ENCODE data around the gene RDH12. TPM values are rescaled to one million over a fixed set of nuclear protein-coding genes. Genes with fewer than 3 reads are reported as not detected.
"Not testable (repeated sequence)": the region's sequence is repeated elsewhere in the genome, so short reads cannot be mapped to it uniquely, and the experiment has no call there.

The RDH12 gene
- polyA plus RNA-seq, 1 donor from 2014 or later: not detected

GRCh38 chr14:67718265-67718664, 16.6 kb downstream of the RDH12 start:
- Histone ChIP-seq H3K9ac (ENCODE audit: low read length) (no peak overlapping the region), H3F3A (ENCODE audit: insufficient read depth, low read length, poor library complexity, severe bottlenecking) (no peaks in the 10 kb centered on the region), H4K20me1 (ENCODE audit: insufficient read depth) (no peaks in the 10 kb centered on the region)

GRCh38 chr14:67719385-67719784, 17.7 kb downstream of the RDH12 start:
- not testable (repeated sequence) for H3K9ac ChIP-seq (ENCODE audit: low read length); H3K36me3 ChIP-seq (ENCODE audit: insufficient read depth, low read length); H4K20me1 ChIP-seq (ENCODE audit: insufficient read depth); H3F3A ChIP-seq (ENCODE audit: insufficient read depth, low read length, poor library complexity, severe bottlenecking); H3K4me2 ChIP-seq (ENCODE audit: low read length); H3K9me3 ChIP-seq (ENCODE audit: low read length); H3K9me2 ChIP-seq (ENCODE audit: insufficient read depth, low read length); H2AFZ ChIP-seq (ENCODE audit: low read depth, low read length); H3K27ac ChIP-seq (ENCODE audit: low read length); H3K79me2 ChIP-seq (replicated peaks; ENCODE audit: insufficient read depth, low read length); H3K4me3 ChIP-seq (ENCODE audit: low read length); H3K27me3 ChIP-seq (ENCODE audit: insufficient read depth, low read depth, low read length)

More at GRCh38 chr14:67718265-67718664, 16.6 kb downstream of the RDH12 start:
- Histone ChIP-seq H3K27ac (ENCODE audit: low read length) (no peak overlapping the region), H3K9me3 (ENCODE audit: low read length) (no peaks in the 10 kb centered on the region), H2AFZ (ENCODE audit: low read depth, low read length) (no peak overlapping the region), H3K9me2 (ENCODE audit: insufficient read depth, low read length) (no peaks in the 10 kb centered on the region), H3K36me3 (ENCODE audit: insufficient read depth, low read length) (no peaks in the 10 kb centered on the region), H3K4me3 (ENCODE audit: low read length) (no peak overlapping the region), H3K4me2 (ENCODE audit: low read length) (no peak overlapping the region), H3K79me2 (replicated peaks; ENCODE audit: insufficient read depth, low read length) (no peaks in the 10 kb centered on the region), H3K27me3 (ENCODE audit: insufficient read depth, low read depth, low read length) (no peaks in the 10 kb centered on the region)
- TF ChIP-seq RAD21 (conservative IDR thresholded peaks at IDR 0.05): no peak
- TF ChIP-seq SMC3 (conservative IDR thresholded peaks at IDR 0.05; ENCODE audit: poor library complexity): no peak
- no peak for TF ChIP-seq MXI1 (conservative IDR thresholded peaks at IDR 0.05; ENCODE audit: poor library complexity, severe bottlenecking)
- no peak for TF ChIP-seq REST (IDR thresholded peaks at IDR 0.05; ENCODE audit: borderline replicate concordance)
- TF ChIP-seq POLR2AphosphoS5 (IDR thresholded peaks at IDR 0.05): no peak
- TF ChIP-seq CTCF (IDR thresholded peaks at IDR 0.05; ENCODE audit: poor library complexity, severe bottlenecking): no peak
- TF ChIP-seq EZH2 (IDR thresholded peaks at IDR 0.05; ENCODE audit: borderline replicate concordance, insufficient read depth, low read length, poor library complexity, severe bottlenecking): no peak
- no peak for TF ChIP-seq EP300 (conservative IDR thresholded peaks at IDR 0.05; ENCODE audit: poor library complexity, severe bottlenecking)
- no peak for TF ChIP-seq TAF1 (IDR thresholded peaks at IDR 0.05; ENCODE audit: low read depth)

- Histone ChIP-seq H3K4me3 (ENCODE audit: low read length) (no peak overlapping the region), H2AFZ (ENCODE audit: low read depth, low read length) (no peak overlapping the region), H3K27me3 (ENCODE audit: insufficient read depth, low read depth, low read length) (no peaks in the 10 kb centered on the region)
Measured at GRCh38 chr14:67719866-67720265, 18.2 kb downstream of the RDH12 start.

More at GRCh38 chr14:67719866-67720265, 18.2 kb downstream of the RDH12 start:
- H3K79me2 ChIP-seq (replicated peaks; ENCODE audit: insufficient read depth, low read length): no peaks in the 10 kb centered on the region
- no peaks in the 10 kb centered on the region for H3F3A ChIP-seq (ENCODE audit: insufficient read depth, low read length, poor library complexity, severe bottlenecking)
- H3K36me3 ChIP-seq (ENCODE audit: insufficient read depth, low read length): no peaks in the 10 kb centered on the region
- TF ChIP-seq TAF1 (IDR thresholded peaks at IDR 0.05; ENCODE audit: low read depth) (no peak), REST (IDR thresholded peaks at IDR 0.05; ENCODE audit: borderline replicate concordance) (no peak), EP300 (conservative IDR thresholded peaks at IDR 0.05; ENCODE audit: poor library complexity, severe bottlenecking) (no peak), MXI1 (conservative IDR thresholded peaks at IDR 0.05; ENCODE audit: poor library complexity, severe bottlenecking) (no peak), EZH2 (IDR thresholded peaks at IDR 0.05; ENCODE audit: borderline replicate concordance, insufficient read depth, low read length, poor library complexity, severe bottlenecking) (no peak), CTCF (IDR thresholded peaks at IDR 0.05; ENCODE audit: poor library complexity, severe bottlenecking) (no peak), POLR2AphosphoS5 (IDR thresholded peaks at IDR 0.05) (no peak)
- no peak overlapping the region for H3K27ac ChIP-seq (ENCODE audit: low read length)
- no peak overlapping the region for H3K4me2 ChIP-seq (ENCODE audit: low read length)
- H3K9me2 ChIP-seq (ENCODE audit: insufficient read depth, low read length): no peaks in the 10 kb centered on the region
- H4K20me1 ChIP-seq (ENCODE audit: insufficient read depth): no peaks in the 10 kb centered on the region
- H3K9me3 ChIP-seq (ENCODE audit: low read length): no peaks in the 10 kb centered on the region
- no peak overlapping the region for H3K9ac ChIP-seq (ENCODE audit: low read length)

All from neural cell (in vitro differentiated cells).